OCI-LY3 (cell line): ENCODE data around the gene ZNF423.

Experiments
- H2AFZ ChIP-seq: fragments of 200-600, 300-600 bp; shearing (Covaris generic); 2 replicates; pipeline ENCODE4 v1.6.0; 2014; ENCODE audit warnings: antibody characterized with exemption, low read depth, low read length
- H3K27ac ChIP-seq: fragments of 200-600, 300-600 bp; sonication (generic); 2 replicates; pipeline ENCODE4 v1.5.1; 2014; ENCODE audit warnings: mild to moderate bottlenecking, low read length, moderate library complexity, mixed read lengths
- H3K27me3 ChIP-seq: fragments of 200-600, 300-600 bp; sonication (generic); 2 replicates; pipeline ENCODE4 v1.6.1; 2014; ENCODE audit warnings: low read depth, low read length, mixed read lengths
- H3K36me3 ChIP-seq: fragments of 200-600, 300-600 bp; sonication (generic); replicated peaks from 2 replicates; pipeline ENCODE3; 2014; ENCODE audit warnings: low read depth, low read length, mixed read lengths
- H3K4me1 ChIP-seq: fragments of 300-600, 200-600 bp; sonication (generic); 2 replicates; pipeline ENCODE4 v1.6.1; 2014; ENCODE audit warnings: low read length, mixed read lengths
- H3K4me2 ChIP-seq: fragments of 200-600, 300-600 bp; sonication (generic); 2 replicates; pipeline ENCODE4 v1.6.1; 2014; ENCODE audit warnings: low read length, mixed read lengths
- H3K4me3 ChIP-seq: fragments of 300-600, 200-600 bp; sonication (generic); 2 replicates; pipeline ENCODE4 v1.5.1; 2014; ENCODE audit warnings: antibody characterized with exemption, mild to moderate bottlenecking, low read length, moderate library complexity
- H3K79me2 ChIP-seq: fragments of 300-600, 200-600 bp; shearing (Covaris generic); 2 replicates; pipeline ENCODE4 v1.6.1; 2014; ENCODE audit warnings: mild to moderate bottlenecking, low read length, mixed read lengths
- H3K9ac ChIP-seq: fragments of 300-600, 200-600 bp; shearing (Covaris generic); 2 replicates; pipeline ENCODE4 v1.6.0; 2014; ENCODE audit warnings: mild to moderate bottlenecking, low read length, moderate library complexity
- H3K9me3 ChIP-seq: fragments of 200-600, 300-600 bp; shearing (Covaris generic); 2 replicates; pipeline ENCODE4 v1.6.1; 2014; ENCODE audit warnings: low read length, mixed read lengths; ENCODE audit not compliant: insufficient read depth
- H4K20me1 ChIP-seq: fragments of 200-600, 300-600 bp; sonication (generic); 2 replicates; pipeline ENCODE4 v1.6.1; 2016; ENCODE audit warnings: low read length, mixed read lengths; ENCODE audit not compliant: insufficient read depth
- CTCF ChIP-seq: fragments of 200-600, 300-600 bp; sonication (generic); IDR thresholded peaks from 2 replicates; pipeline ENCODE4 v1.5.1; 2014; ENCODE audit warnings: antibody characterized with exemption, low read length, low read depth
- EZH2phosphoT487 ChIP-seq: fragments of 200-600 bp; shearing (Covaris generic); IDR thresholded peaks from 2 replicates; pipeline ENCODE4 v1.6.1; 2018; ENCODE audit warnings: antibody characterized with exemption, mixed run types, low read depth

The ZNF423 gene

DNA sequence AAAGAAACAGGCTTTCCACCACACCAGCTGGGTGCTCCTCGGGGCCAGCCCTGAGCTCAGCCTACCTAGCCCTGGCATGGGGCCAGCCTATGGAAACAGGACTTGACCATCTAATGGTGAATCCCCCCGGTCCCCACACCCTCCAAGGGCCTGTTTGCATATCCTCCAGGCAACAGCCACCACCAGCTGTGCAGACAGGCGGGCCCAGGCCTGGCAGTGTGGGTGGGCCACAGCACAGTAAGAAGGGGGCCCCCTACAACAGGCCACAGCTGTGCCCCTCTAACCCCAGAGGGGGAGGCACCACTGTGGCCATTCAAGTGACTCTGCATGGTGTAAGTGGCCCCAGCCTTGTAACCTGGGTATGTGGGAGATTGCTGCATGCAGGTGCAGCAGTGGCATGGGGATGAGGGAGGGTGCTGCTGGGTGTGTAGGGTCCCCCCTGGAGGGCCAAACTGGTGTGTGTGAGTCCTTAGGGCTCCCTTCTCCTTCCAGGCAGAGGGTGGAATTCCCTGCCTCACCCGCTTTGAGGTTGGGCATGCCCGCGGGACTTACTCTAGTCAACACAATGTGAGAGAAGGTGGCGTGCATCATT, 334.1 kb downstream of the ZNF423 start:
- Histone ChIP-seq H3K79me2 (no peaks in the 10 kb centered on the region), H3K4me2 (no peak overlapping the region)

GRCh38 chr16:49520492-49521038, 335.3 kb downstream of the ZNF423 start:
- H3K4me1 ChIP-seq = no peaks in the 10 kb centered on the region
- H3K79me2 ChIP-seq = no peaks in the 10 kb centered on the region
- H3K27ac ChIP-seq = no peak overlapping the region
- no peak for TF ChIP-seq EZH2phosphoT487
- TF ChIP-seq CTCF = no peak
- H3K4me3 ChIP-seq = no peak overlapping the region
- no peak overlapping the region for H3K9ac ChIP-seq
- H4K20me1 ChIP-seq = no peaks in the 10 kb centered on the region
- H3K4me2 ChIP-seq = no peak overlapping the region
- no peak overlapping the region for H2AFZ ChIP-seq
- no peaks in the 10 kb centered on the region for H3K9me3 ChIP-seq
- peaks cover 26% of the 10 kb centered on the region for H3K27me3 ChIP-seq
- no peaks in the 10 kb centered on the region for H3K36me3 ChIP-seq

More for the DNA sequence above, 334.1 kb downstream of the ZNF423 start:
- Histone ChIP-seq H3K27me3 (peaks cover 23% of the 10 kb centered on the region), H3K4me1 (no peaks in the 10 kb centered on the region), H3K9ac (no peak overlapping the region), H3K27ac (no peak overlapping the region), H2AFZ (no peak overlapping the region), H3K4me3 (no peak overlapping the region), H4K20me1 (no peaks in the 10 kb centered on the region), H3K9me3 (no peaks in the 10 kb centered on the region), H3K36me3 (no peaks in the 10 kb centered on the region)
- TF ChIP-seq EZH2phosphoT487 (no peak), CTCF (no peak)

GRCh38 chr16:49519741-49520140, 336.2 kb downstream of the ZNF423 start:
- TF ChIP-seq CTCF (no peak), EZH2phosphoT487 (no peak)
- no peaks in the 10 kb centered on the region for H3K79me2 ChIP-seq
- no peaks in the 10 kb centered on the region for H4K20me1 ChIP-seq
- no peaks in the 10 kb centered on the region for H3K9me3 ChIP-seq
- no peak overlapping the region for H3K4me3 ChIP-seq
- no peaks in the 10 kb centered on the region for H3K4me1 ChIP-seq
- no peaks in the 10 kb centered on the region for H3K36me3 ChIP-seq
- H3K4me2 ChIP-seq = no peak overlapping the region
- H3K9ac ChIP-seq = no peak overlapping the region
- H3K27ac ChIP-seq = no peak overlapping the region
- no peak overlapping the region for H2AFZ ChIP-seq
- H3K27me3 ChIP-seq = peaks cover 26% of the 10 kb centered on the region

DNA sequence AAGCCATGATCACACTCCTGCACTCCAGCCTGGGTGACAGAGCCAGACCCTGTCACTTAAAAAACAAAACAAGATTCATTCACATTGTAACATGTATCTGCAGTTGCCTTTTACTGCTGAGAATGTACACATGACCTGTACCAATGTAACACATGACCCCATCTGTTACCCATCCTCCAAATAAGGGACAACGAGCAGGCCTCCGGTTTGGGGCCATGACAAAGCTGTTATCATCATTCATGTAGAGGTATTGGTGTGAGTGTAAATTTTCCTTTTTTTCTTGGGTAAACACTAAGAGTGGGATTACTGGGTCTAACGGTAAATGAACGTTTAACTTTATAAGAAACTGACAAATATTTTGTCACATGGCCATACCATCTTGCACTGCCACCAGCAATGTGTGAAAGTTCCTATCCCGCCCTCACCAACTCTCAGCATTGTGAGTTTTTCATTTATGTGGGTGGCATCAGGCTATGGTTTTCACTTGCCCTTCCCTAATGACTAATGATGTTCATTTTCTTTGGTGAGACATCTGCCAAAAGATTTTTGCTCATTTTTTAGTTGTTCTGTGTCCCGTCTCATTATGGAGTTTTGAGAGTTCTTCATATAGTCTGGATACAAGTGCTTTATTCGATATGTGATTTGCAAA, 336.8 kb downstream of the ZNF423 start:
- Histone ChIP-seq H3K4me2 (no peak overlapping the region), H3K79me2 (no peaks in the 10 kb centered on the region), H4K20me1 (no peaks in the 10 kb centered on the region), H3K4me1 (no peaks in the 10 kb centered on the region), H3K27me3 (peaks cover 26% of the 10 kb centered on the region), H3K9me3 (no peaks in the 10 kb centered on the region), H2AFZ (no peak overlapping the region), H3K27ac (no peak overlapping the region), H3K36me3 (no peaks in the 10 kb centered on the region), H3K4me3 (no peak overlapping the region), H3K9ac (no peak overlapping the region)
- TF ChIP-seq EZH2phosphoT487 (no peak), CTCF (no peak)
